ENCODE measurements around the gene RFK.

The RFK gene

GRCh38 chr9:76405340-76405739 is 11.1 kb upstream of the RFK start:
- no peak overlapping the region for H3K9ac ChIP-seq (ENCODE audit: low read depth, low read length)
- no peaks in the 10 kb centered on the region for H3K9me3 ChIP-seq (ENCODE audit: control insufficient read depth, insufficient read depth, low read length)
- no peaks in the 10 kb centered on the region for H3K4me1 ChIP-seq (ENCODE audit: control insufficient read depth, insufficient read depth, low read length)
- no peaks in the 10 kb centered on the region for H3K36me3 ChIP-seq (ENCODE audit: control insufficient read depth, insufficient read depth, low read length)
- no peaks in the 10 kb centered on the region for H3K27me3 ChIP-seq (ENCODE audit: control insufficient read depth, insufficient read depth, low read length)
- no peak overlapping the region for H3K4me3 ChIP-seq (ENCODE audit: low read depth, low read length)

DNA sequence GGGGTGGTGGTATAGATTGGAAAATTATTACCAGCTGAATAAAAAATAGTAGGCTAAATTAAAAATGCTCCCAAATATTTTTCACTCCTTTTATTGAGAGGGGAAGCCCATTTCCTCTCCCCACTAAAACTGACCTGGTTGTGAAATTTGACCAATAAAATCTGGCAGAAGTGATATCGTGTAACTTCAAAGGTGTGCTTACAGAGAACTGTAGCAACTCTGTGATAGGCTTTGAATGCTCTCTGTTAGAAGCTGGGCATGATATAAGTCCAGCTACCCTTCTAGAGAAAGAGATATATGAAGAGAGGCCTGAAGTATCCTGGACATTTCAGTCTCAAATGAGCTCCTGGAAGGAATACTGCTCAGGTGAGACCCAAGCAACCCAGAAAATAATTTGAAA is 10.2 kb upstream of the RFK start:
- Histone ChIP-seq H3K27me3 (ENCODE audit: control insufficient read depth, insufficient read depth, low read length) (no peaks in the 10 kb centered on the region), H3K9ac (ENCODE audit: low read depth, low read length) (no peak overlapping the region), H3K9me3 (ENCODE audit: control insufficient read depth, insufficient read depth, low read length) (no peaks in the 10 kb centered on the region), H3K4me3 (ENCODE audit: low read depth, low read length) (no peak overlapping the region), H3K4me1 (ENCODE audit: control insufficient read depth, insufficient read depth, low read length) (no peaks in the 10 kb centered on the region), H3K36me3 (ENCODE audit: control insufficient read depth, insufficient read depth, low read length) (no peaks in the 10 kb centered on the region)

- Histone ChIP-seq H3K9me3 (ENCODE audit: control insufficient read depth, insufficient read depth, low read length) (no peaks in the 10 kb centered on the region), H3K4me3 (ENCODE audit: low read depth, low read length) (no peak overlapping the region), H3K36me3 (ENCODE audit: control insufficient read depth, insufficient read depth, low read length) (no peaks in the 10 kb centered on the region), H3K27me3 (ENCODE audit: control insufficient read depth, insufficient read depth, low read length) (no peaks in the 10 kb centered on the region), H3K9ac (ENCODE audit: low read depth, low read length) (no peak overlapping the region), H3K4me1 (ENCODE audit: control insufficient read depth, insufficient read depth, low read length) (no peaks in the 10 kb centered on the region)
Observed at GRCh38 chr9:76403352-76403751, 9.1 kb upstream of the RFK start.

DNA sequence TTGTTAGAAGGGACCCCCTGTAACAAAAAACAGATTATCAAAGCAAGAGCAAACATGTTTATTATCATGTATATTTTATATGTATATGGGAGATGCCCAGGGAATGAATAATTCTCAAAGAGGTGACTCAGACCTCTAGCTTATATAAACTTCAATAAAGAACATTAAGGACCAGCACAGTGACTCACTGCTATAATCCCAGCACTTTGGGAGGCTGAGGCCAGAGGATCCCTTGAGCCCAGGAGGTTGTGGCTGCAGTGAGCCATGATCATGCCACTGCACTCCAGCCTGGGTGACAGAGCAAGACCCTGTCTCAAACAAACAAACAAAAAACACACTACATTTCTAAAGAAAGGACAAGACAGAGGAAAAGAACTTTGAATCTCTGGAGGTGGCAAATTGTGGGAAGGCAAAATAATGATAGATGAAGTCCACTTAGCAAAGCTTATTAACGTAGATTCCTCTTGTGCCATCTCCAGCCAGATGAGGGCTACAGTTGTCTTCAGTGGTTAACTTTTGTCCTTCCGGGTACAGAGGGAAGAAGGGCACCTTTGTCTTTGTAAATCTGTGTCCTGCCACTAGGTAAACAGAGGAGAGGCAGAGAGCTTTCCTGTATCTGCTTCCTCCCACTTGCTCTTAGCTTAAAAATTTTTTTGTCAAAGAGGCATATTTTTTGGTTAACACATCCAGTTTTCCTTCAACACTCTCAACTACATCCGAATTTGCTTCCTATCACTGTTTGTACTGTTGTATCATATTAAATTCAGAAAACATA is 7.5 kb upstream of the RFK start:
- no peaks in the 10 kb centered on the region for H3K4me1 ChIP-seq (ENCODE audit: control insufficient read depth, insufficient read depth, low read length)
- no peaks in the 10 kb centered on the region for H3K9me3 ChIP-seq (ENCODE audit: control insufficient read depth, insufficient read depth, low read length)
- H3K9ac ChIP-seq (ENCODE audit: low read depth, low read length) = no peak overlapping the region
- H3K4me3 ChIP-seq (ENCODE audit: low read depth, low read length) = no peak overlapping the region
- no peaks in the 10 kb centered on the region for H3K27me3 ChIP-seq (ENCODE audit: control insufficient read depth, insufficient read depth, low read length)
- H3K36me3 ChIP-seq (ENCODE audit: control insufficient read depth, insufficient read depth, low read length) = no peaks in the 10 kb centered on the region

GRCh38 chr9:76401176-76401575 is 7.0 kb upstream of the RFK start:
- Histone ChIP-seq H3K4me3 (ENCODE audit: low read depth, low read length) (no peak overlapping the region), H3K27me3 (ENCODE audit: control insufficient read depth, insufficient read depth, low read length) (no peaks in the 10 kb centered on the region), H3K4me1 (ENCODE audit: control insufficient read depth, insufficient read depth, low read length) (no peaks in the 10 kb centered on the region), H3K9ac (ENCODE audit: low read depth, low read length) (no peak overlapping the region), H3K36me3 (ENCODE audit: control insufficient read depth, insufficient read depth, low read length) (no peaks in the 10 kb centered on the region), H3K9me3 (ENCODE audit: control insufficient read depth, insufficient read depth, low read length) (no peaks in the 10 kb centered on the region)

- Histone ChIP-seq H3K9me3 (ENCODE audit: control insufficient read depth, insufficient read depth, low read length) (no peaks in the 10 kb centered on the region), H3K36me3 (ENCODE audit: control insufficient read depth, insufficient read depth, low read length) (no peaks in the 10 kb centered on the region), H3K9ac (ENCODE audit: low read depth, low read length) (no peak overlapping the region), H3K4me1 (ENCODE audit: control insufficient read depth, insufficient read depth, low read length) (no peaks in the 10 kb centered on the region), H3K27me3 (ENCODE audit: control insufficient read depth, insufficient read depth, low read length) (peaks cover 2% of the 10 kb centered on the region), H3K4me3 (ENCODE audit: low read depth, low read length) (no peak overlapping the region)
Observed at GRCh38 chr9:76400534-76401096, 6.4 kb upstream of the RFK start.

- no peaks in the 10 kb centered on the region for H3K4me1 ChIP-seq (ENCODE audit: control insufficient read depth, insufficient read depth, low read length)
- no peak overlapping the region for H3K9ac ChIP-seq (ENCODE audit: low read depth, low read length)
- H3K4me3 ChIP-seq (ENCODE audit: low read depth, low read length) = no peak overlapping the region
- peaks cover 2% of the 10 kb centered on the region for H3K27me3 ChIP-seq (ENCODE audit: control insufficient read depth, insufficient read depth, low read length)
- no peaks in the 10 kb centered on the region for H3K36me3 ChIP-seq (ENCODE audit: control insufficient read depth, insufficient read depth, low read length)
- H3K9me3 ChIP-seq (ENCODE audit: control insufficient read depth, insufficient read depth, low read length) = no peaks in the 10 kb centered on the region
Observed at GRCh38 chr9:76399856-76400255, 5.6 kb upstream of the RFK start.

- peaks cover 2% of the 10 kb centered on the region for H3K27me3 ChIP-seq (ENCODE audit: control insufficient read depth, insufficient read depth, low read length)
- no peaks in the 10 kb centered on the region for H3K4me1 ChIP-seq (ENCODE audit: control insufficient read depth, insufficient read depth, low read length)
- no peaks in the 10 kb centered on the region for H3K9me3 ChIP-seq (ENCODE audit: control insufficient read depth, insufficient read depth, low read length)
- H3K4me3 ChIP-seq (ENCODE audit: low read depth, low read length) = no peak overlapping the region
- no peaks in the 10 kb centered on the region for H3K36me3 ChIP-seq (ENCODE audit: control insufficient read depth, insufficient read depth, low read length)
- no peak overlapping the region for H3K9ac ChIP-seq (ENCODE audit: low read depth, low read length)
Observed at GRCh38 chr9:76396597-76396996, 2.4 kb upstream of the RFK start.

GRCh38 chr9:76396144-76396543 is 1.9 kb upstream of the RFK start:
- Histone ChIP-seq H3K4me1 (ENCODE audit: control insufficient read depth, insufficient read depth, low read length) (no peaks in the 10 kb centered on the region), H3K27me3 (ENCODE audit: control insufficient read depth, insufficient read depth, low read length) (peaks cover 2% of the 10 kb centered on the region), H3K9me3 (ENCODE audit: control insufficient read depth, insufficient read depth, low read length) (no peaks in the 10 kb centered on the region), H3K9ac (ENCODE audit: low read depth, low read length) (no peak overlapping the region), H3K36me3 (ENCODE audit: control insufficient read depth, insufficient read depth, low read length) (no peaks in the 10 kb centered on the region), H3K4me3 (ENCODE audit: low read depth, low read length) (no peak overlapping the region)

GRCh38 chr9:76395381-76395780 is 1.2 kb upstream of the RFK start:
- no peak overlapping the region for H3K4me3 ChIP-seq (ENCODE audit: low read depth, low read length)

GRCh38 chr9:76394960-76395252 is 680 bp upstream of the RFK start:
- Histone ChIP-seq H3K4me1 (ENCODE audit: control insufficient read depth, insufficient read depth, low read length) (no peaks in the 10 kb centered on the region), H3K36me3 (ENCODE audit: control insufficient read depth, insufficient read depth, low read length) (no peaks in the 10 kb centered on the region), H3K9ac (ENCODE audit: low read depth, low read length) (peak overlapping the region; percentile 88), H3K4me3 (ENCODE audit: low read depth, low read length) (peak overlapping the region; percentile 96), H3K9me3 (ENCODE audit: control insufficient read depth, insufficient read depth, low read length) (no peaks in the 10 kb centered on the region), H3K27me3 (ENCODE audit: control insufficient read depth, insufficient read depth, low read length) (peaks cover 2% of the 10 kb centered on the region)

More at GRCh38 chr9:76395381-76395780, 1.2 kb upstream of the RFK start:
- Histone ChIP-seq H3K9me3 (ENCODE audit: control insufficient read depth, insufficient read depth, low read length) (no peaks in the 10 kb centered on the region), H3K36me3 (ENCODE audit: control insufficient read depth, insufficient read depth, low read length) (no peaks in the 10 kb centered on the region), H3K27me3 (ENCODE audit: control insufficient read depth, insufficient read depth, low read length) (peaks cover 2% of the 10 kb centered on the region), H3K9ac (ENCODE audit: low read depth, low read length) (no peak overlapping the region), H3K4me1 (ENCODE audit: control insufficient read depth, insufficient read depth, low read length) (no peaks in the 10 kb centered on the region)

DNA sequence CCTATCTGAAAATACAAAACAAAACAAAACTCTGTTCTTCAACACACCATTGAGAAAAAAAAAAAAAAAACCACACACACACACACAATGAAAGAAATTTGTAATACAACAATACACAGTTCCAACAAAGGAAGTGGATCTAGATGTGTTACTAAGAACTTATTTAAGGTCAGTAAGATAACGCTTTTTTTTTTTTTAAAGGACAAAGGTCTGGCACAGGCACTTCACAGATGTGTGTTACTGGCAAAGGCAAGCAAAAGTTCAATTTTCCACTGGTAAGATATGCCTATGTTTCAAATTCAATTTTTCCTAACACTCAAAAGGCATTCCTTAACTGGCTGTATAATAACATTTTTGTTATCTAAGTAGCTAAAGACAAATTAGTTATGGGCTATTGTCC is 3.6 kb downstream of the RFK start:
- Histone ChIP-seq H3K4me3 (ENCODE audit: low read depth, low read length) (no peak overlapping the region), H3K27me3 (ENCODE audit: control insufficient read depth, insufficient read depth, low read length) (peaks cover under 1% of the 10 kb centered on the region), H3K36me3 (ENCODE audit: control insufficient read depth, insufficient read depth, low read length) (no peaks in the 10 kb centered on the region), H3K9ac (ENCODE audit: low read depth, low read length) (no peak overlapping the region), H3K4me1 (ENCODE audit: control insufficient read depth, insufficient read depth, low read length) (no peaks in the 10 kb centered on the region), H3K9me3 (ENCODE audit: control insufficient read depth, insufficient read depth, low read length) (no peaks in the 10 kb centered on the region)
